MM.1S (cell line): Measurements from ENCODE around the gene LRCH2.

ENCODE experiments used
- DNase-seq: peaks from one replicate; pipeline ENCODE4 v3.0.0-alpha.2; 2015
- H2AFZ ChIP-seq: fragments of 300-600 bp; sonication (generic); 2 replicates; pipeline ENCODE4 v1.6.0; 2016; ENCODE audit warnings: antibody characterized with exemption, low read length
- H3F3A ChIP-seq: fragments of 300-600 bp; sonication (generic); 2 replicates; pipeline ENCODE4 v1.6.1; 2016; ENCODE audit warnings: mild to moderate bottlenecking, antibody characterized with exemption, low read length, moderate library complexity, mixed read lengths; ENCODE audit not compliant: insufficient read depth
- H3K27ac ChIP-seq: fragments of 300-600 bp; sonication (generic); 2 replicates; pipeline ENCODE4 v1.5.1; 2016; ENCODE audit warnings: mild to moderate bottlenecking, low read length
- H3K27me3 ChIP-seq: fragments of 300-600 bp; sonication (generic); replicated peaks from 2 replicates; pipeline ENCODE4 v1.6.0; 2016; ENCODE audit warnings: low read length; ENCODE audit not compliant: insufficient read depth
- H3K36me3 ChIP-seq: fragments of 300-600 bp; sonication (generic); replicated peaks from 2 replicates; pipeline ENCODE4 v1.6.1; 2016; ENCODE audit warnings: mild to moderate bottlenecking, low read length, mixed read lengths; ENCODE audit not compliant: insufficient read depth
- H3K4me1 ChIP-seq: fragments of 300-600 bp; sonication (generic); 2 replicates; pipeline ENCODE4 v1.6.1; 2016; ENCODE audit warnings: low read length, mixed read lengths
- H3K4me2 ChIP-seq: fragments of 300-600 bp; sonication (generic); 2 replicates; pipeline ENCODE4 v1.6.0; 2016; ENCODE audit warnings: low read depth, low read length
- H3K4me3 ChIP-seq: fragments of 300-600 bp; sonication (generic); 2 replicates; pipeline ENCODE4 v1.5.1; 2016; ENCODE audit warnings: low read length, mixed read lengths
- H3K79me2 ChIP-seq: fragments of 300-600 bp; sonication (generic); 2 replicates; pipeline ENCODE4 v1.6.1; 2016; ENCODE audit warnings: mixed run types, low read length, mixed read lengths
- H3K9ac ChIP-seq: fragments of 300-600 bp; sonication (generic); 2 replicates; pipeline ENCODE4 v1.6.1; 2016; ENCODE audit warnings: low read length, mixed read lengths
- H3K9me2 ChIP-seq: fragments of 300-600 bp; sonication (generic); replicated peaks from 2 replicates; pipeline ENCODE4 v1.6.1; 2016; ENCODE audit warnings: mild to moderate bottlenecking, low read length, mixed read lengths; ENCODE audit not compliant: insufficient read depth
- H3K9me3 ChIP-seq: fragments of 300-600 bp; sonication (generic); replicated peaks from 2 replicates; pipeline ENCODE4 v1.6.1; 2016; ENCODE audit warnings: mild to moderate bottlenecking, low read length, mixed read lengths; ENCODE audit not compliant: insufficient read depth
- H4K20me1 ChIP-seq: fragments of 300-600 bp; sonication (generic); 2 replicates; pipeline ENCODE4 v1.6.1; 2016; ENCODE audit warnings: mild to moderate bottlenecking, low read length, moderate library complexity, mixed read lengths; ENCODE audit not compliant: insufficient read depth
- CTCF ChIP-seq: fragments of 300-600 bp; sonication (generic); IDR thresholded peaks from 2 replicates; pipeline ENCODE4 v1.5.1; 2016; ENCODE audit warnings: antibody characterized with exemption, low read length, mixed read lengths
- EZH2 ChIP-seq: fragments of 300-600 bp; sonication (generic); optimal IDR thresholded peaks from 2 replicates; pipeline ENCODE3; 2017; ENCODE audit warnings: low read depth, mild to moderate bottlenecking, antibody characterized with exemption, low read length, mixed read lengths
- EZH2phosphoT487 ChIP-seq: fragments of 300-600 bp; sonication (generic); IDR thresholded peaks from 2 replicates; pipeline ENCODE4 v1.6.1; 2018; ENCODE audit warnings: antibody characterized with exemption, low read length

Gene LRCH2

GRCh38 chrX:115233497-115234455 lies at the start of gene LRCH2:
LRCH2 (minus strand) TSS chrX:115234096; CDS start chrX:115234041, 55 bp downstream.
- Histone ChIP-seq H2AFZ (no peak within 1 kb of the TSS), H3K9me3 (no peaks in the 10 kb centered on the region), H3K27ac (no peak within 1 kb of the TSS), H3K79me2 (no peaks in the 10 kb centered on the region), H3K4me1 (no peaks in the 10 kb centered on the region), H3K9me2 (no peaks in the 10 kb centered on the region), H4K20me1 (no peaks in the 10 kb centered on the region), H3K27me3 (no peaks in the 10 kb centered on the region), H3K4me3 (no peak within 1 kb of the TSS), H3K4me2 (no peak within 1 kb of the TSS), H3F3A (no peaks in the 10 kb centered on the region), H3K36me3 (no peaks in the 10 kb centered on the region), H3K9ac (no peak within 1 kb of the TSS)
- TF ChIP-seq EZH2 (no peak), CTCF (no peak), EZH2phosphoT487 (no peak)
- DNase-seq = no peak

- Histone ChIP-seq H3K27ac (no peak overlapping the region), H3K9me3 (no peaks in the 10 kb centered on the region), H3K4me2 (no peak overlapping the region), H4K20me1 (no peaks in the 10 kb centered on the region), H3K9me2 (no peaks in the 10 kb centered on the region), H3K4me3 (no peak overlapping the region), H3K4me1 (no peaks in the 10 kb centered on the region), H3K79me2 (no peaks in the 10 kb centered on the region), H3K9ac (no peak overlapping the region), H3F3A (no peaks in the 10 kb centered on the region), H3K36me3 (no peaks in the 10 kb centered on the region), H3K27me3 (no peaks in the 10 kb centered on the region), H2AFZ (no peak overlapping the region)
- TF ChIP-seq CTCF (no peak), EZH2phosphoT487 (no peak), EZH2 (no peak)
- no peak for DNase-seq
These were observed 35.3 kb upstream of the LRCH2 start for GRCh38 chrX:115269051-115269683.

GRCh38 chrX:115268421-115268820 lies 34.5 kb upstream of the LRCH2 start:
- Histone ChIP-seq H3K27me3 (no peaks in the 10 kb centered on the region), H3K9ac (no peak overlapping the region), H3K27ac (no peak overlapping the region), H3K4me1 (no peaks in the 10 kb centered on the region), H3F3A (no peaks in the 10 kb centered on the region), H3K9me3 (no peaks in the 10 kb centered on the region), H3K4me2 (no peak overlapping the region), H3K79me2 (no peaks in the 10 kb centered on the region), H3K36me3 (no peaks in the 10 kb centered on the region), H2AFZ (no peak overlapping the region), H3K4me3 (no peak overlapping the region), H3K9me2 (no peaks in the 10 kb centered on the region), H4K20me1 (no peaks in the 10 kb centered on the region)
- DNase-seq = no peak
- TF ChIP-seq CTCF = peak; percentile 28
- TF ChIP-seq EZH2phosphoT487 = no peak
